Tibial nerve (tissue), 3 donors: ENCODE data around the gene NAMPT.

ENCODE experiments used
- CTCF ChIP-seq, 5 experiments: fragments of 200-600 bp in 3 of 5; fragments of 450-650 bp in 2 of 5; sonication (generic) in 3 of 5; IDR thresholded peaks; one replicate each; pipeline ENCODE4 v1.5.1; 2016 to 2019; ENCODE audit warnings: antibody characterized with exemption in 5 of 5, mild to moderate bottlenecking in 3 of 5, moderate library complexity in 2 of 5
- POLR2A ChIP-seq, 2 donors: fragments of 450-650 bp; IDR thresholded peaks; one replicate each; pipeline ENCODE4 v1.6.1; 2017; ENCODE audit warnings: antibody characterized with exemption in 2 of 2, mild to moderate bottlenecking in 2 of 2, moderate library complexity in 2 of 2

- TF ChIP-seq CTCF (IDR thresholded peaks at IDR 0.05): no peak
- no peak for TF ChIP-seq POLR2A (IDR thresholded peaks at IDR 0.05)
Measured at GRCh38 chr7:106304568-106304967, 19.8 kb upstream of the NAMPT start.
